Astrocyte of the cerebellum (primary cell): ENCODE results near the gene TIFAB.
A peak's percentile ranks its signal among the peaks of the same experiment; 100 is the strongest.

Source experiments
- DNase-seq: peaks from one replicate; pipeline ENCODE4 v3.0.0-alpha.2; 2011; ENCODE audit warnings: low read depth
- H3K4me3 ChIP-seq: 2 replicates; pipeline ENCODE4 v1.5.1; 2011; ENCODE audit warnings: mild to moderate bottlenecking, low read depth, low read length, moderate library complexity
- in situ Hi-C: cut with HindIII; loops from 2 replicates; pipeline ENCODE4 v1.10.0; 2017; ENCODE audit warnings: low sequenced_read_pairs
- TF ChIP-seq, protein P1 (sequence below): IDR thresholded peaks from 2 replicates; pipeline ENCODE4 v1.5.1; 2012; ENCODE audit warnings: low read length, low read depth, moderate library complexity, mild to moderate bottlenecking; ENCODE audit errors: missing control alignments

The TIFAB gene

GRCh38 chr5:135487839-135488514, 35.8 kb upstream of the TIFAB start:
- in situ Hi-C loops, result no loop called here
- TF ChIP-seq, protein P1, sequence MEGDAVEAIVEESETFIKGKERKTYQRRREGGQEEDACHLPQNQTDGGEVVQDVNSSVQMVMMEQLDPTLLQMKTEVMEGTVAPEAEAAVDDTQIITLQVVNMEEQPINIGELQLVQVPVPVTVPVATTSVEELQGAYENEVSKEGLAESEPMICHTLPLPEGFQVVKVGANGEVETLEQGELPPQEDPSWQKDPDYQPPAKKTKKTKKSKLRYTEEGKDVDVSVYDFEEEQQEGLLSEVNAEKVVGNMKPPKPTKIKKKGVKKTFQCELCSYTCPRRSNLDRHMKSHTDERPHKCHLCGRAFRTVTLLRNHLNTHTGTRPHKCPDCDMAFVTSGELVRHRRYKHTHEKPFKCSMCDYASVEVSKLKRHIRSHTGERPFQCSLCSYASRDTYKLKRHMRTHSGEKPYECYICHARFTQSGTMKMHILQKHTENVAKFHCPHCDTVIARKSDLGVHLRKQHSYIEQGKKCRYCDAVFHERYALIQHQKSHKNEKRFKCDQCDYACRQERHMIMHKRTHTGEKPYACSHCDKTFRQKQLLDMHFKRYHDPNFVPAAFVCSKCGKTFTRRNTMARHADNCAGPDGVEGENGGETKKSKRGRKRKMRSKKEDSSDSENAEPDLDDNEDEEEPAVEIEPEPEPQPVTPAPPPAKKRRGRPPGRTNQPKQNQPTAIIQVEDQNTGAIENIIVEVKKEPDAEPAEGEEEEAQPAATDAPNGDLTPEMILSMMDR, result peak; percentile 12
- no peak for DNase-seq
- no peak overlapping the region for H3K4me3 ChIP-seq

GRCh38 chr5:135487037-135487395, 34.9 kb upstream of the TIFAB start:
- TF ChIP-seq, protein P1, result no peak
- in situ Hi-C loops, result no loop called here

DNA sequence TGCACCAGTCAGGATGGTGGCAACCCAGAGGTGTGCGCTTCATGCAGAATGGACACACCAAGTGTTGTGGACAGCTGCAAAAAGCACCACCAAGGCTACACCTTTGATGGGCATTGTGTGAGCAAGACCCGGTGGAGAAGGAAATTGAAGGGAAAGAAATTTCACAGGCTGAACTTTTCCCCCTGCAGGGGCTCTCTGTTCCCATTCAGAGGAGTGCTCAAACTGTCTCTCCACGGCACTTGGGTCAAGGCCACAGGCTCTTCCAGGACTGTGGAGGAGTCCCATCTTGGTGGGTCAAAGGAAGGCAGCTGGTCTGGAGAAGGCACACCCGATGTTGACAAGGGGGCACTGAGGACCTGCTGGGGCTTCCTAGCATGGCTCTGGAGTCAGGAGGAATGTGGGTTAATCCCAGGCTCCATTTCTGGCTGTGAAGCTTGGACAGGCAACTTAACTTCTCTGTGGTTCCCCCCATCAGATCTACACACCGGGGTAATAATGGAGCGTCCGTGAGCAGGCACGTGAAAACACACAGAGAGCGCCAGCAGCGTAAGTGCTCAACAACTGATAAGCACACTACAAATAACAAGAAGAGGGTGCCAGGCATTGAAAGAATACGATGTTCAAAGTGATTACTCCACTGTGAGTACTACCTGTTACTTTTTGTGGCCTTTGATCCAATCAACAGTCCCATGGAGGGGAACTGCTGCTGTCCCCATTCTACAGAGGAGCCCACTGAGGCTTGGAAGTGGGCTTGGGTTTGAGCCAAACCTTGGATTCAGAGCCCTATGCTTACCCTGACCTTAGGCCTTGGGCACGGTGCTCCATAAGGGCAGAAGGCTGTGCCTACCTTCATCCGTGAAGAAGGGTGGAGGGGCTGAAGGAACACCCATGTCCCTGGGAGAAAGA, 34.2 kb upstream of the TIFAB start:
- TF ChIP-seq, protein P1, result no peak
- in situ Hi-C loops, result no loop called here
- DNase-seq, result no peak
- H3K4me3 ChIP-seq, result no peak overlapping the region

More at GRCh38 chr5:135487037-135487395, 34.9 kb upstream of the TIFAB start:
- DNase-seq, result no peak
- H3K4me3 ChIP-seq, result no peak overlapping the region

DNA sequence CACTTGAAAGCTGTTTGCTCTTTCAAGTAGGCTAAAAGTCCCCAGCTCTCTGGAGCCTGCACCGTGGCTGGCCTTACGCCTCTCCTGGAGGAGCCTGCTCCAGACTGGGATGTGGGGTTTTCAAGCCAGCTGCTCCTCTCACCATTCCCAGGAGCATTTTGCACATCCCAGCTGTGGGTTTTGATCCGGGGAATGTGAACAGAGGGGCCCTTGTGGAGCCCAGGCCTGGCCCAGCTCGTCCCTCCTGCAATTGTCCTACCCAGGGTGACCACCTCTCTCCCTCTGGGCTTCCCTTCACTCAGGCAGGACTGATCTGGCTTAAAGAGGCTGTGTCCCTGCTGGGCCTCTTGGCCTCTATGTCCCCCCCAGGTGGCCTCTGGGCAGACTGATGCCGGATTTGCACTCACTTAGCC, 32.5 kb upstream of the TIFAB start:
- no peak for DNase-seq
- TF ChIP-seq, protein P1, result no peak
- in situ Hi-C loops, result no loop called here
- H3K4me3 ChIP-seq, result no peak overlapping the region

GRCh38 chr5:135483254-135483653, 31.1 kb upstream of the TIFAB start:
- in situ Hi-C loops, result no loop called here
- no peak for DNase-seq
- TF ChIP-seq, protein P1, result no peak
- H3K4me3 ChIP-seq, result no peak overlapping the region

DNA sequence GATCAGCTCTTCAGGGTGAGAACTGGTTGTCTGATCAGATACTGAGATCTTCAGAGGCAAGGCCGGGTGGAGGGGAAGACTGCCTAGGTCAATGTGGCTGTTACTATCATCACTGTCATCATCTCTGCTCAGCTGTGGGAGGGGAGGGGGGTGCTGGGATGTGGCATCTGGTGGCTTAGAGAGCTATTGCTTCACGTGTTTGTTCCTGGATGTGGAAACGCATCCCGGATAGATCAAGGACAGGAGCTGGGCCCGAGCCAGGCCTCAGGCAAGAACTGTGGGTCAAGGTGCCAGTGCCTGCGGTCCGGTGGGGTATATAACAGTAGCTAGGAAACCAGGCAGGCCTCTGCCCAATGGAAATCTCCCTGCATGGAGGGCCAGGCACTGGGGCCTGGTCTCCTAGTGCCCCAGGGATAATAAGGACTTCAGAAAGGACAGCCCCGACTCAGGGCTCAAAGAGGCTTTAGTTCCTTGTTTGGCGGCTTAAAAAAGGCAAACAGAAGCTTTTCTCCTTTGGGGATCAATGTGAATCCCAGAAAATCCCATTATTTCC, 30.3 kb upstream of the TIFAB start:
- TF ChIP-seq, protein P1, result no peak
- DNase-seq, result no peak
- in situ Hi-C loops, result no loop called here
- no peak overlapping the region for H3K4me3 ChIP-seq
